ENCODE results near the gene STARD9.
"Not testable (repeated sequence)": the region's sequence is repeated elsewhere in the genome, so short reads cannot be mapped to it uniquely, and the experiment has no call there.

Gene STARD9

DNA sequence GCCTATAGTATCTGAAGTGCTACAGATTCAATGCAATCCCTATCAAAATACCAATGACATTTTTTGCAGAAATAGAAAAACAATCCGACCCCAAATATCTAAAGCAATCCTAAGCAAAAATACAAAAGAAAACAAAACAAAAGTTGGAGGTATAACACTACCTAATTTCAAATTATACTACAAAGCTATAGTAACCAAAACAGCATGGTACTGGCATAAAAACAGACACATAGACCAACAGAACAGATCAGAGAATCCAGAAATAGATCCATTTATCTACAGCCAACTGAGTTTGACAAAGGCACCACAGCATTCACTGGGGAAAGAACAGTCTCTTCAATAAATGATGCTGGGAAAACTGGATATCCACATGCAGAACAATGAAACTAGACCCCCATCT, 185.4 kb downstream of the STARD9 start:
- no peak for DNase-seq (ENCODE audit: low read depth in 2 of 3, low spot score in 1 of 3)

GRCh38 chr15:42761813-42762212, 186.4 kb downstream of the STARD9 start:
- not testable (repeated sequence) for DNase-seq (ENCODE audit: low read depth in 2 of 3, low spot score in 1 of 3)

DNA sequence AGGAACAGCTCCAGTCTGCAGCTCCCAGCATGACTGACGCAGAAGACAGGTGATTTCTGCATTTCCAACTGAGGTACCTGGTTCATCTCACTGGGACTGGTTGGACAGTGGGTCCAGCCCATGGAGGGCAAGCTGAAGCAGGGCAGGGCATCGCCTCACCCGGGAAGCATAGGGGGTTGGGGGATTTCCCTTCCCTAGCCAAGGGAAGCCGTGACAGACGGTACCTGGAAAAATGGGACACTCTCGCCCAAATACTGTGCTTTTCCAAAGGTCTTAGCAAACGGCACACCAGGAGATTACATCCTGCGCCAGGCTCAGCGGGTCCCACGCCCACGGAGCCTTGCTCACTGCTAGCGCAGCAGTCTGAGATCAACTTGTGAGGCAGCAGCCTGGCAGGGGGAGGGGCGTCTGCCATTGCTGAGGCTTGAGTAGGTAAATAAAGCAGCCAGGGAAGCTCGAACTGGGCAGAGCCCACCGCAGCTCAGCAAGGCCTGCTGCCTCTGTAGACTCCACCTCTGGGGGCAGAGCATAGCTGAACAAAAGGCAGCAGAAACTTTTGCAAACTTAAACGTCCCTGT, 188.8 kb downstream of the STARD9 start:
- DNase-seq (ENCODE audit: low read depth in 2 of 3, low spot score in 1 of 3) = not testable (repeated sequence)

DNA sequence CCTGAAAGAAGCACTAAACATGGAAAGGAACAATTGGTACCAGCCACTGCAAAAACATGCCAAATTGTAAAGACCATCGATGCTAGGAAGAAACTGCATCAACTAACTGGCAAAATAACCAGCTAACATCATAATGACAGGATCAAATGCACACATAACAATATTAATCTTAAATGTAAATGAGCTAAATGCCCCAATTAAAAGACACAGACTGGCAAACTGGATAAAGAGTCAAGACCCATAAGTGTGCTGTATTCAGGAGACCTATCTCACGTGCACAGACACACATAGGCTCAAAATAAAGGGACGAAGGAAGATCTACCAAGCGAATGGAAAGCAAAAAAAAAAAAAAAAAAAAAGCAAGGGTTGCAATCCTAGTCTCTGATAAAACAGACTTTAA, 190.7 kb downstream of the STARD9 start:
- DNase-seq (ENCODE audit: low read depth in 2 of 3, low spot score in 1 of 3) = not testable (repeated sequence)

All from stimulated activated CD4-positive, alpha-beta T cell treated with anti-CD3 and anti-CD28 coated beads, Interleukin-12 subunit alpha, Interleukin-12 subunit beta, amount 100 ng/mL, for 48 hours (primary cell).